H9 (cell line): ENCODE measurements around the gene STIM2. TPM values are rescaled to one million over a fixed set of nuclear protein-coding genes. Genes with fewer than 3 reads are reported as not detected.

Experiments
- DNase-seq: peaks from one replicate; pipeline ENCODE4 v3.0.0-alpha.2; 2017
- H2AFZ ChIP-seq: one replicate; pipeline ENCODE4 v1.6.1; 2013; ENCODE audit warnings: mild to moderate bottlenecking, low read length, control low read depth, moderate library complexity
- H2AK5ac ChIP-seq: 2 replicates; pipeline ENCODE4 v1.6.1; 2013; ENCODE audit warnings: low read length, control low read depth, mixed read lengths; ENCODE audit not compliant: insufficient read length
- H2BK120ac ChIP-seq: one replicate; pipeline ENCODE4 v1.6.1; 2013; ENCODE audit warnings: low read depth, mild to moderate bottlenecking, low read length, control low read depth, inconsistent platforms; ENCODE audit not compliant: poor library complexity, severe bottlenecking
- H2BK12ac ChIP-seq: 2 replicates; pipeline ENCODE4 v1.6.1; 2013; ENCODE audit warnings: low read length, control low read depth, mixed read lengths, low read depth; ENCODE audit not compliant: insufficient read length
- H2BK15ac ChIP-seq: 2 replicates; pipeline ENCODE4 v1.6.1; 2013; ENCODE audit warnings: low read depth, low read length, control low read depth
- H2BK20ac ChIP-seq: one replicate; pipeline ENCODE4 v1.6.1; 2013; ENCODE audit warnings: low read depth, mild to moderate bottlenecking, low read length, control low read depth, inconsistent platforms; ENCODE audit not compliant: poor library complexity, severe bottlenecking
- H2BK5ac ChIP-seq: 2 replicates; pipeline ENCODE4 v1.6.1; 2013; ENCODE audit warnings: low read length, control low read depth, mixed read lengths; ENCODE audit not compliant: insufficient read length
- H3K14ac ChIP-seq: 2 replicates; pipeline ENCODE4 v1.6.1; 2013; ENCODE audit warnings: low read length, control low read depth; ENCODE audit not compliant: insufficient read depth
- H3K18ac ChIP-seq: 2 replicates; pipeline ENCODE4 v1.6.1; 2013; ENCODE audit warnings: low read depth, mild to moderate bottlenecking, mixed read lengths, low read length, control low read depth; ENCODE audit not compliant: insufficient read length
- H3K23ac ChIP-seq: 2 replicates; pipeline ENCODE4 v1.6.1; 2013; ENCODE audit warnings: low read length, control low read depth, mixed read lengths, low read depth; ENCODE audit not compliant: insufficient read length
- H3K23me2 ChIP-seq: 2 replicates; pipeline ENCODE4 v1.6.1; 2013; ENCODE audit warnings: low read depth, mild to moderate bottlenecking, mixed read lengths, low read length, control low read depth; ENCODE audit not compliant: insufficient read length, poor library complexity, severe bottlenecking
- H3K27ac ChIP-seq: 2 replicates; pipeline ENCODE4 v1.5.1; 2013; ENCODE audit warnings: low read length, control low read depth, mixed read lengths, low read depth; ENCODE audit not compliant: insufficient read length
- H3K27me3 ChIP-seq: 2 replicates; pipeline ENCODE4 v1.6.1; 2013; ENCODE audit warnings: low read length, control low read depth, inconsistent platforms; ENCODE audit not compliant: insufficient read depth
- H3K4ac ChIP-seq: 2 replicates; pipeline ENCODE4 v1.6.1; 2013; ENCODE audit warnings: low read depth, mild to moderate bottlenecking, control low read depth, inconsistent platforms, low read length, moderate library complexity
- H3K4me1 ChIP-seq: 2 replicates; pipeline ENCODE4 v1.6.1; 2013; ENCODE audit warnings: low read length, control low read depth, inconsistent platforms; ENCODE audit not compliant: insufficient read depth
- H3K4me2 ChIP-seq: 2 replicates; pipeline ENCODE4 v1.6.1; 2013; ENCODE audit warnings: low read length, control low read depth, mixed read lengths; ENCODE audit not compliant: insufficient read length, insufficient read depth
- H3K56ac ChIP-seq: 2 replicates; pipeline ENCODE4 v1.6.1; 2013; ENCODE audit warnings: low read depth, mild to moderate bottlenecking, mixed read lengths, low read length, control low read depth; ENCODE audit not compliant: insufficient read length
- H3K79me1 ChIP-seq: 2 replicates; pipeline ENCODE4 v1.6.1; 2013; ENCODE audit warnings: low read depth, mild to moderate bottlenecking, moderate library complexity, low read length, control low read depth, inconsistent platforms; ENCODE audit not compliant: insufficient read depth, poor library complexity, severe bottlenecking
- H3K79me2 ChIP-seq: 2 replicates; pipeline ENCODE4 v1.6.1; 2013; ENCODE audit warnings: low read length, control low read depth, inconsistent platforms; ENCODE audit not compliant: insufficient read depth
- H3K9ac ChIP-seq: 2 replicates; pipeline ENCODE4 v1.6.1; 2013; ENCODE audit warnings: low read length, control low read depth, mixed read lengths; ENCODE audit not compliant: insufficient read length; ENCODE audit errors: extremely low read depth
- H3K9me3 ChIP-seq: one replicate; pipeline ENCODE4 v1.6.1; 2013; ENCODE audit warnings: low read depth, low read length, inconsistent platforms; ENCODE audit not compliant: control insufficient read depth
- H3T11ph ChIP-seq: one replicate; pipeline ENCODE4 v1.6.1; 2013; ENCODE audit warnings: mild to moderate bottlenecking, low read length, control low read depth, inconsistent platforms
- H4K20me1 ChIP-seq: one replicate; pipeline ENCODE4 v1.6.1; 2013; ENCODE audit not compliant: control insufficient read depth, insufficient read length, insufficient read depth
- H4K5ac ChIP-seq: 2 replicates; pipeline ENCODE4 v1.6.1; 2013; ENCODE audit warnings: low read depth, mild to moderate bottlenecking, mixed read lengths, low read length, control low read depth; ENCODE audit not compliant: insufficient read length
- H4K8ac ChIP-seq: replicated peaks from 2 replicates; pipeline ENCODE4 v1.6.1; 2013; ENCODE audit warnings: low read length, control low read depth, mixed read lengths, low read depth; ENCODE audit not compliant: insufficient read length
- H4K91ac ChIP-seq: 2 replicates; pipeline ENCODE4 v1.6.1; 2013; ENCODE audit warnings: low read depth, mild to moderate bottlenecking, moderate library complexity, mixed read lengths, low read length, control low read depth; ENCODE audit not compliant: insufficient read length
- H3K27ac Mint-ChIP-seq, 3 experiments: 2 replicates in 2 of 3; 3 replicates in 1 of 3; pipeline ENCODE4 v1.8.0; 2020 to 2021; ENCODE audit warnings: mixed read lengths in 3 of 3, mild to moderate bottlenecking in 1 of 3, moderate library complexity in 1 of 3
- H3K27me3 Mint-ChIP-seq: 2 replicates; pipeline ENCODE4 v1.8.0; 2021; ENCODE audit warnings: low read depth, mild to moderate bottlenecking, moderate library complexity, mixed read lengths
- H3K36me3 Mint-ChIP-seq, 3 experiments: 2 replicates in 2 of 3; 3 replicates in 1 of 3; pipeline ENCODE4 v1.8.0; 2020 to 2021; ENCODE audit warnings: low read depth in 3 of 3, mixed read lengths in 3 of 3; ENCODE audit not compliant: insufficient read depth in 1 of 3
- H3K4me1 Mint-ChIP-seq, 2 experiments: 2 replicates each; pipeline ENCODE4 v1.8.0; 2020; ENCODE audit warnings: mixed read lengths in 2 of 2
- H3K4me3 Mint-ChIP-seq, 2 experiments: 2 replicates in 1 of 2; 3 replicates in 1 of 2; pipeline ENCODE4 v1.8.0; 2020 to 2021; ENCODE audit warnings: mild to moderate bottlenecking in 2 of 2, mixed read lengths in 2 of 2, moderate library complexity in 1 of 2
- H3K9me3 Mint-ChIP-seq, 2 experiments: 2 replicates in 1 of 2; 3 replicates in 1 of 2; pipeline ENCODE4 v1.8.0; 2020; ENCODE audit warnings: mild to moderate bottlenecking in 2 of 2, mixed read lengths in 2 of 2, moderate library complexity in 1 of 2
- CTCF ChIP-seq: fragments of 200-600 bp; sonication (generic); conservative IDR thresholded peaks from 3 replicates; pipeline ENCODE4 v1.8.0; 2021; ENCODE audit warnings: antibody characterized with exemption, mild to moderate bottlenecking
- WGBS: extraction: QIAGEN DNeasy Blood & Tissue Kit; methylation state at CpG from one replicate; pipeline ENCODE4 v1.1.7; 2013; ENCODE audit warnings: missing lambda C conversion rate, low lambda C conversion rate, mixed read lengths; ENCODE audit not compliant: insufficient read length; ENCODE audit errors: extremely low coverage; 5-methylcytosine and 5-hydroxymethylcytosine counted together
- total RNA-seq: library from RNA; stranded (reverse); gene quantifications from 2 replicates; pipeline ENCODE4 v1.2.1, GENCODE V29; 2021

Gene STIM2
- total RNA-seq, 1 experiment from 2014 or later: 26.2 TPM

- no peak overlapping the region for H4K8ac ChIP-seq
- H4K91ac ChIP-seq: no peak overlapping the region
- H3K9me3 ChIP-seq: no peaks in the 10 kb centered on the region
- no peak for DNase-seq
- H3K9me3 Mint-ChIP-seq: no peaks in the 10 kb centered on the region; a peak in 1 of 5 replicates
- H3K18ac ChIP-seq: no peak overlapping the region
- no peak overlapping the region for H3K4me2 ChIP-seq
- no peaks in the 10 kb centered on the region for H3K27me3 Mint-ChIP-seq
- no peak overlapping the region for H2BK5ac ChIP-seq
- H4K20me1 ChIP-seq: no peaks in the 10 kb centered on the region
- no peak overlapping the region for H3K56ac ChIP-seq
- H3K27ac ChIP-seq: no peak overlapping the region
- no CpG with 5 or more reads among the region's 2 CpGs for WGBS
- H2BK12ac ChIP-seq: no peak overlapping the region
- H3K36me3 Mint-ChIP-seq: no peaks in the 10 kb centered on the region; a peak in 1 of 7 replicates
- H3K79me1 ChIP-seq: no peaks in the 10 kb centered on the region
- no peak overlapping the region for H4K5ac ChIP-seq
- peaks cover 9 to 11% of the 10 kb centered on the region in 2 experiments for H3K4me1 Mint-ChIP-seq
- H3K4me1 ChIP-seq: peaks cover 4% of the 10 kb centered on the region; the same call in 1 of the 2 replicates
- no peak overlapping the region for H2AFZ ChIP-seq
- H3K4me3 Mint-ChIP-seq: no peak overlapping the region
- no peaks in the 10 kb centered on the region for H3K79me2 ChIP-seq
- no peak overlapping the region for H2BK20ac ChIP-seq
- H3T11ph ChIP-seq: no peak overlapping the region
- no peak overlapping the region for H3K27ac Mint-ChIP-seq
- no peak overlapping the region for H3K4ac ChIP-seq
- no peak overlapping the region for H2AK5ac ChIP-seq
- H3K27me3 ChIP-seq: no peaks in the 10 kb centered on the region
- H3K14ac ChIP-seq: no peak overlapping the region
- H2BK15ac ChIP-seq: no peak overlapping the region
- no peak for TF ChIP-seq CTCF
- H3K23ac ChIP-seq: no peak overlapping the region
- no peaks in the 10 kb centered on the region for H3K23me2 ChIP-seq
- no peak overlapping the region for H2BK120ac ChIP-seq
- no peak overlapping the region for H3K9ac ChIP-seq
These were observed 146.0 kb downstream of the STIM2 start for GRCh38 chr4:27006646-27007045.
